Trophoblast cell (in vitro differentiated cells and primary cell): ENCODE data around the gene LAG3.

Experiments
- DNase-seq, 2 donors: peaks; one replicate each; pipeline ENCODE4 v3.0.0-alpha.2; 2016
- H2AFZ ChIP-seq: 2 replicates; pipeline ENCODE4 v1.6.1; 2013; ENCODE audit warnings: low read length, moderate library complexity, mild to moderate bottlenecking; ENCODE audit not compliant: insufficient read depth, poor library complexity
- H2AK5ac ChIP-seq: 2 replicates; pipeline ENCODE4 v1.6.1; 2013; ENCODE audit warnings: mild to moderate bottlenecking, low read length
- H2BK120ac ChIP-seq: 2 replicates; pipeline ENCODE4 v1.6.1; 2013; ENCODE audit warnings: low read length, mild to moderate bottlenecking, moderate library complexity; ENCODE audit not compliant: insufficient read depth, poor library complexity
- H2BK12ac ChIP-seq: 2 replicates; pipeline ENCODE4 v1.6.1; 2013; ENCODE audit warnings: mild to moderate bottlenecking, low read length, moderate library complexity
- H2BK5ac ChIP-seq: 2 replicates; pipeline ENCODE4 v1.6.1; 2013; ENCODE audit warnings: low read length, low read depth, moderate library complexity, mild to moderate bottlenecking; ENCODE audit not compliant: poor library complexity
- H3K14ac ChIP-seq: 2 replicates; pipeline ENCODE4 v1.6.1; 2013; ENCODE audit warnings: mild to moderate bottlenecking, low read length
- H3K18ac ChIP-seq: 2 replicates; pipeline ENCODE4 v1.6.1; 2013; ENCODE audit warnings: mild to moderate bottlenecking, low read length
- H3K23ac ChIP-seq: 2 replicates; pipeline ENCODE4 v1.6.1; 2013; ENCODE audit warnings: low read length
- H3K27ac ChIP-seq: 2 replicates; pipeline ENCODE4 v1.5.1; 2013; ENCODE audit warnings: low read depth, mild to moderate bottlenecking, inconsistent platforms, low read length, moderate library complexity
- H3K27me3 ChIP-seq: 2 replicates; pipeline ENCODE4 v1.6.1; 2013; ENCODE audit warnings: inconsistent platforms, mild to moderate bottlenecking, low read length, moderate library complexity; ENCODE audit not compliant: insufficient read depth
- H3K36me3 ChIP-seq, 2 experiments: 1 replicate in 1 of 2; 2 replicates in 1 of 2; pipeline ENCODE4 v1.6.1; 2013; ENCODE audit warnings: low read length in 2 of 2, mild to moderate bottlenecking in 2 of 2, moderate library complexity in 1 of 2; ENCODE audit not compliant: insufficient read depth in 2 of 2, control insufficient read depth in 1 of 2
- H3K4ac ChIP-seq: 2 replicates; pipeline ENCODE4 v1.6.1; 2013; ENCODE audit warnings: low read depth, mild to moderate bottlenecking, low read length, moderate library complexity
- H3K4me1 ChIP-seq, 2 experiments: 1 replicate in 1 of 2; 2 replicates in 1 of 2; pipeline ENCODE4 v1.6.1; 2013; ENCODE audit warnings: low read length in 2 of 2, mild to moderate bottlenecking in 2 of 2, moderate library complexity in 1 of 2; ENCODE audit not compliant: insufficient read depth in 2 of 2, control insufficient read depth in 1 of 2
- H3K4me2 ChIP-seq: 2 replicates; pipeline ENCODE4 v1.6.1; 2013; ENCODE audit warnings: inconsistent platforms, mild to moderate bottlenecking, low read length, moderate library complexity
- H3K4me3 ChIP-seq: 2 replicates; pipeline ENCODE4 v1.5.1; 2013; ENCODE audit warnings: mild to moderate bottlenecking, low read depth, low read length, inconsistent platforms
- H3K79me1 ChIP-seq: one replicate; pipeline ENCODE4 v1.6.1; 2013; ENCODE audit warnings: low read length
- H3K79me2 ChIP-seq: 2 replicates; pipeline ENCODE4 v1.6.1; 2013; ENCODE audit warnings: low read length, mild to moderate bottlenecking; ENCODE audit not compliant: control insufficient read depth, insufficient read depth, poor library complexity
- H3K9ac ChIP-seq: 2 replicates; pipeline ENCODE4 v1.6.1; 2013; ENCODE audit warnings: mild to moderate bottlenecking, low read length
- H3K9me3 ChIP-seq: 2 replicates; pipeline ENCODE4 v1.6.1; 2013; ENCODE audit warnings: low read depth, mild to moderate bottlenecking, control low read depth, inconsistent platforms, low read length; ENCODE audit not compliant: insufficient read depth
- H4K12ac ChIP-seq: 2 replicates; pipeline ENCODE4 v1.6.1; 2013; ENCODE audit warnings: low read depth, mild to moderate bottlenecking, low read length, moderate library complexity
- H4K8ac ChIP-seq: 2 replicates; pipeline ENCODE4 v1.6.1; 2013; ENCODE audit warnings: low read depth, mild to moderate bottlenecking, low read length, moderate library complexity
- H4K91ac ChIP-seq: one replicate; pipeline ENCODE4 v1.6.1; 2013; ENCODE audit warnings: low read depth, mild to moderate bottlenecking, low read length, moderate library complexity
- WGBS: extraction: QIAGEN DNeasy Blood & Tissue Kit; methylation state at CpG from one replicate; pipeline ENCODE4 v1.1.7; 2013; ENCODE audit warnings: missing lambda C conversion rate; ENCODE audit not compliant: insufficient read length, insufficient coverage; ENCODE audit errors: extremely low coverage; 5-methylcytosine and 5-hydroxymethylcytosine counted together

LAG3 gene

GRCh38 chr12:6796576-6796975 lies 24.3 kb downstream of the LAG3 start:
- no CpG with 5 or more reads among the region's 4 CpGs for WGBS
- Histone ChIP-seq H3K14ac (no peak overlapping the region), H2AFZ (no peak overlapping the region), H3K27me3 (no peaks in the 10 kb centered on the region), H3K27ac (no peak overlapping the region), H3K9me3 (no peaks in the 10 kb centered on the region), H3K18ac (no peak overlapping the region), H2BK12ac (no peak overlapping the region), H3K79me1 (no peaks in the 10 kb centered on the region), H3K4me1 (no peaks in the 10 kb centered on the region), H4K91ac (no peak overlapping the region), H4K8ac (no peak overlapping the region), H3K4me2 (no peak overlapping the region), H2BK5ac (no peak overlapping the region), H4K12ac (no peak overlapping the region), H3K9ac (no peak overlapping the region), H3K23ac (no peak overlapping the region), H3K4ac (no peak overlapping the region), H3K36me3 (no peaks in the 10 kb centered on the region), H2AK5ac (no peak overlapping the region), H2BK120ac (no peak overlapping the region), H3K79me2 (no peaks in the 10 kb centered on the region), H3K4me3 (no peak overlapping the region)
- DNase-seq = no peak

DNA sequence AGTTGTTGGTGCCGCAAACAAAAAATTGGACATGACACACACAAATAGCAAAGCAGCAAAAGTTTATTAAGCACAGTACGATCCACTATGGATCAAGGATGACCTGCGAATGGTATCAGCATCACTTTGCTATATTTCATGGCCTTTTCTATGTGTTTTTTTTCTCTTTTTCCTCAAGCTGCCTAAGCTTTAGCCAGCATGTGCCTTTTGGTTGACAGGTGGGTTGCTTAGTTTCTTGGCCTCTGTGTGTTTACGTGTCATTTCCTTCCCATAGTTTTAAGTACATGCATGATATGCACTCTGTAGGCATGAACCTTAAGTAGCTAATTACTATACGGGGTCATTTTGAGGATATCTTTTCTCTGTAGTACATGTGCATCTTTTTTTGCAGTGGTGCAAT lies 26.8 kb downstream of the LAG3 start:
- H3K9ac ChIP-seq = no peak overlapping the region
- no peak overlapping the region for H2BK12ac ChIP-seq
- no peak overlapping the region for H3K4ac ChIP-seq
- H2AK5ac ChIP-seq = no peak overlapping the region
- H2BK5ac ChIP-seq = no peak overlapping the region
- H3K14ac ChIP-seq = no peak overlapping the region
- no peak overlapping the region for H3K4me2 ChIP-seq
- no peak overlapping the region for H4K91ac ChIP-seq
- no peak overlapping the region for H3K4me3 ChIP-seq
- no peak overlapping the region for H2BK120ac ChIP-seq
- H3K27ac ChIP-seq = no peak overlapping the region
- DNase-seq = no peak
- no peak overlapping the region for H2AFZ ChIP-seq
- no peaks in the 10 kb centered on the region for H3K4me1 ChIP-seq
- no peaks in the 10 kb centered on the region for H3K79me1 ChIP-seq
- no peak overlapping the region for H4K12ac ChIP-seq
- WGBS = no CpG with 5 or more reads among the region's 5 CpGs
- no peak overlapping the region for H3K18ac ChIP-seq
- H4K8ac ChIP-seq = no peak overlapping the region
- H3K9me3 ChIP-seq = no peaks in the 10 kb centered on the region
- no peaks in the 10 kb centered on the region for H3K79me2 ChIP-seq
- no peaks in the 10 kb centered on the region for H3K36me3 ChIP-seq
- H3K23ac ChIP-seq = no peak overlapping the region
- H3K27me3 ChIP-seq = no peaks in the 10 kb centered on the region

GRCh38 chr12:6807170-6807569 lies 34.9 kb downstream of the LAG3 start:
- Histone ChIP-seq H3K79me2 (no peaks in the 10 kb centered on the region), H3K4ac (no peak overlapping the region), H3K79me1 (no peaks in the 10 kb centered on the region), H3K4me3 (no peak overlapping the region), H3K23ac (no peak overlapping the region), H3K9ac (no peak overlapping the region), H2BK12ac (no peak overlapping the region), H4K12ac (no peak overlapping the region), H3K4me2 (no peak overlapping the region), H3K4me1 (no peaks in the 10 kb centered on the region), H3K36me3 (no peaks in the 10 kb centered on the region), H2AFZ (no peak overlapping the region), H2BK120ac (no peak overlapping the region), H3K27ac (no peak overlapping the region), H3K18ac (no peak overlapping the region), H2AK5ac (no peak overlapping the region), H3K14ac (no peak overlapping the region), H3K9me3 (no peaks in the 10 kb centered on the region), H2BK5ac (no peak overlapping the region), H4K91ac (no peak overlapping the region), H4K8ac (no peak overlapping the region), H3K27me3 (no peaks in the 10 kb centered on the region)
- DNase-seq = no peak
- no CpG with 5 or more reads among the region's 1 CpG for WGBS

DNA sequence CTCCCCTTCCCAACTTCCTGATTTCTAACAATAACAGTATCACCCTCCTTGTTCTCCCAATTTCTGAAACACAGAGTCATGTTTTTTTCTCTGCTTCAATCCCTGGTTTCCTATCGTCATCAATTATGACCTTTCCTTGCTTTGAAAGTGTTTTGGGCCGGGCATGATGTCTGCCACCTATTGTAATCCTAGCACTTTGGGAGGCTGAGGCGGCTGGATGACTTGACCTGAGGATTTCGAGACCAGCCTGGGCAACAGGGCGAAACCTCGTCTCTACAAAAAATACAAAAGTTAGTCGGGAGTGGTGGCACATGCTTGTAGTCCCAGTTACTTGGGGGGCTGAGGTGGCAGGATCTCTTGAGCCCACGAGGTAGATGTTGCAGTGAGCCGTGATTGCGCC lies 36.7 kb downstream of the LAG3 start:
- Histone ChIP-seq H3K18ac (no peak overlapping the region), H3K9me3 (no peaks in the 10 kb centered on the region), H3K4me2 (no peak overlapping the region), H2BK5ac (no peak overlapping the region), H3K14ac (no peak overlapping the region), H3K27ac (no peak overlapping the region), H3K23ac (no peak overlapping the region), H3K79me2 (no peaks in the 10 kb centered on the region), H4K91ac (no peak overlapping the region), H2AK5ac (no peak overlapping the region), H4K8ac (no peak overlapping the region), H2BK12ac (no peak overlapping the region), H2AFZ (no peak overlapping the region), H2BK120ac (no peak overlapping the region), H3K4ac (no peak overlapping the region), H3K79me1 (no peaks in the 10 kb centered on the region), H3K4me1 (no peaks in the 10 kb centered on the region), H3K4me3 (no peak overlapping the region), H4K12ac (no peak overlapping the region), H3K27me3 (no peaks in the 10 kb centered on the region), H3K9ac (no peak overlapping the region), H3K36me3 (no peaks in the 10 kb centered on the region)
- DNase-seq = no peak
- WGBS = no CpG with 5 or more reads among the region's 10 CpGs
